GM18951 (cell line): ENCODE data around the gene FAM32A.

Experiments used
- POLR2A ChIP-seq: IDR thresholded peaks from 4 replicates; pipeline ENCODE4 v1.6.1; 2011; ENCODE audit warnings: mild to moderate bottlenecking; ENCODE audit not compliant: insufficient read length, insufficient read depth; ENCODE audit errors: extremely low read depth
- in situ Hi-C: fragments of 300-500 bp; cut with MboI; formaldehyde crosslinking; loops from one replicate; pipeline ENCODE4 v1.12.0; 2022; ENCODE audit warnings: low sequenced_read_pairs, mixed read lengths, inconsistent platforms; ENCODE audit not compliant: unreplicated experiment

FAM32A gene

GRCh38 chr19:16185123-16185767 lies at the start of gene FAM32A:
TSS of gene FAM32A (plus strand) at chr19:16185410. CDS start at chr19:16185443, 33 bp downstream.
- peak; percentile 70 for TF ChIP-seq POLR2A
- in situ Hi-C loops = loop anchor here (10.0 to 25.0 kb wide), 2 partner anchors 140 to 573 kb away; partner anchors contain the start of gene CYP4F8

- TF ChIP-seq POLR2A = no peak
- in situ Hi-C loops = no loop called here
Measured at GRCh38 chr19:16135430-16136127, 49.6 kb upstream of the FAM32A start.

GRCh38 chr19:16136185-16136999 lies 48.8 kb upstream of the FAM32A start:
- no peak for TF ChIP-seq POLR2A
- in situ Hi-C loops = no loop called here

- no peak for TF ChIP-seq POLR2A
- in situ Hi-C loops = no loop called here
Measured at GRCh38 chr19:16139752-16140151, 45.5 kb upstream of the FAM32A start.

GRCh38 chr19:16141043-16141442 lies 44.2 kb upstream of the FAM32A start:
- TF ChIP-seq POLR2A = no peak
- in situ Hi-C loops = no loop called here

- in situ Hi-C loops = no loop called here
- TF ChIP-seq POLR2A = no peak
Measured at GRCh38 chr19:16142032-16142580, 43.1 kb upstream of the FAM32A start.

DNA sequence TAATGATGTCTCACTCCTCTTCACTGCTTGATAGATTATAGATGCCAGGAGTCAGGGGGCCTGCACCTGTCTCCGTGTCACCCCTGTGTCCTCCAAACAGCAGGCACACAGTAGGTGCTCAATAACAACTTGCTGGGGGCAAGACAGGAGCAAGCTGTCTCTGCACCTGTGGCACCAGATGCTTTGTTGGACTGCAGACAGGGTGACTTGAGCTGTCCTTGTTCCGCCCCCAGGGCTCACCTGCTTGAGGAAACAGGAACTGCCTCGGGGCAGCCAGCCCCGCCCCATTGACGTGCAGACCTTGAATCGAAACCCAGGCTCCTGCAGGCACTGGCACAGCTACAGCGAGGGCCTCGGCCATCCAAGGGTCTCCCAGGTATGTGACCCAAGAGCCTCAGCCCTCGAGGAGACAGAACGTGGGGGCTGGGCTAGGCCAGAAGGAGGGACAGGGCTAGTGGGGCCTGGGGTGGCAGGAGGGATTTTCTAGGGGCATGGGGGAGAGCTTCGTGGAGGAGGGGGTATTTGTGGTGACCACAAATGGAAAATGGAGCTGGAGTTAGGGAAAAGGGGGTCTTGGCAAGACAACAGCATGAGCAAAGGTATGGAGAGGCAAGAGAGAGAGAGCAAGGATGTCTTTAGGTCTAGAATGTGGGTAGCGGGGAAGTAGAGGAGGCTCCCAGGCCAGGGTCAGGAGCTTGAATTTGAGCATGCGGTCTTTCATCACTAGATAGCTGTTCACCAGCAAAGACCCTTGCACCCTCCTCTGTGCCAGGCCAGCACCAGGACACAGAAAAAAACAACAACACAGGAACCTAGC lies 41.6 kb upstream of the FAM32A start, which contains the start of gene HSH2D:
HSH2D (plus strand) TSS at position 287 of the 817 bp plus-strand sequence. CDS start 5,066 bp downstream, outside the sequence.
- in situ Hi-C loops = no loop called here

DNA sequence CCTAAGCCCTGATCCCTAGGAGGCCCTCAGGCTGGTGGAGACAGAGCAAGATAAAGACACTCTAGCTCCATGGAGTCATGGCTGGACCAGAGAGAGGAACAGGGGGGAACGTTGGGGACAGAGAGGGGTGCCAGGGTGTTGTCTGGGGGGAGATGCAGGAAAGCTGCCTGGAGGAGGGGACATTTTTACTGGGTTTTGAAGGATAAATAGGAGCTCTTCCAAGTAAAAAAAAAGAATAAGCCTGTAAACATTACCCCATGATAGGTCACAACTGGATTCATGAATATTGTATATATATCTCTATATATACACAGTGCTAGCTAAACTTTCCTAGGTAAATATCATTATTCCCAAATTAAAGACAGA lies 41.0 kb upstream of the FAM32A start:
- in situ Hi-C loops = no loop called here
- TF ChIP-seq POLR2A = no peak

More for the DNA sequence above, 41.6 kb upstream of the FAM32A start, which contains the start of gene HSH2D:
- TF ChIP-seq POLR2A = peak; percentile 93

- no peak for TF ChIP-seq POLR2A
- in situ Hi-C loops = no loop called here
Measured at GRCh38 chr19:16146112-16146511, 39.1 kb upstream of the FAM32A start.

- TF ChIP-seq POLR2A = peak; percentile 25
- in situ Hi-C loops = no loop called here
Measured at GRCh38 chr19:16148443-16149229, 36.6 kb upstream of the FAM32A start.

DNA sequence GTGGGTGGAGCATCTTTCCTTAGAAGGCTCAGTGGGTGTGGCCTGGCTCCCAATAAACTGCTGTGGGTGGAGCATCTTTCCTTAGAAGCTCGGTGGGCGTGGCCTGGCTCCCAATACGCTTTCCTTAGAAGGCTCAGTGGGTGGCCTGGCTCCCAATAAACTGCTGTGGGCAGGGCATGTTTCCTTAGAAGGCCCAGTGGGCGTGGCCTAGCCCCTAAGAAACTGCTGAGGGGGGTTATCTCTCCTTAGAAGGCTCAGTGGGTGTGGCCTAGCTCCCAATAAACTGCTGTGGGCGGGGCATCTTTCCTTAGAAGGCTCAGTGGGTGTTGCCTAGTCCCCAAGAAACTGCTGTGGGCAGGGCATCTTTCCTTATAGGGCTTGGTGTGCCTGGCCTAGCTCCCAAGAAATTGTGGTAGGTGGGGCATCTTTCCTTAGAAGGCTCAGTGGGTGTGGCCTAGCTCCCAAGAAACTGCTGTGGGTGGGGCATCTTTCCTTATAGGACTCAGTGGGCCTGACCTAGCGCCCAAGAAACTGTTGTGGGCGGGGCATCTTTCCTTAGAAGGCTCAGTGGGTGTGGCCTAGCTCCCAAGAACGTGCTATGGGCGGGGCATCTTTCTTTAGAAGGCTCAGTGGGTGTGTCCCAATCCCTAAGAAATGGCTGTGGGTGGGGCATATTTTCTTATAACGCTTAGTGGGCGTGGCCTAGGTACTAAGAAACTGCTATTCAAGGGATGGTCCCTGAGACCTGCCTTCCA lies 31.5 kb upstream of the FAM32A start:
- TF ChIP-seq POLR2A = no peak
- in situ Hi-C loops = no loop called here
